Measurements from ENCODE around the gene MBL2.

MBL2 gene

GRCh38 chr10:52756966-52757365 lies 15.6 kb downstream of the MBL2 start:
- no peak for TF ChIP-seq CTCF (IDR thresholded peaks at IDR 0.05; ENCODE audit: insufficient read depth, low read length, missing control alignments)
- POLR2A ChIA-PET = no interaction called here
- DNase-seq (ENCODE audit: low read depth, low spot score) = no peak
- CTCF ChIA-PET = interaction anchor here (3.9 to 10.1 kb wide), 3 partner anchors 11 to 23 kb away, joined by 26 to 76 read pairs (median 44); no protein-coding TSS in a partner anchor
- H3K4me3 ChIP-seq (ENCODE audit: low read depth, low read length) = no peak overlapping the region

- no peak for DNase-seq (ENCODE audit: low read depth, low spot score)
- ChIA-PET POLR2A (no interaction called here), CTCF (interaction anchor here (2.5 to 10.1 kb wide), 4 partner anchors 10 to 112 kb away, joined by 10 to 76 read pairs (median 35); no protein-coding TSS in a partner anchor)
- TF ChIP-seq CTCF (IDR thresholded peaks at IDR 0.05; ENCODE audit: insufficient read depth, low read length, missing control alignments) = no peak
- H3K4me3 ChIP-seq (ENCODE audit: low read depth, low read length) = no peak overlapping the region
Observed at GRCh38 chr10:52756295-52756694, 16.3 kb downstream of the MBL2 start.

GRCh38 chr10:52755297-52756062 lies 17.1 kb downstream of the MBL2 start:
- CTCF ChIA-PET = interaction anchor here (1.7 to 10.1 kb wide), 5 partner anchors 10 to 112 kb away, joined by 5 to 76 read pairs (median 26); no protein-coding TSS in a partner anchor
- TF ChIP-seq CTCF (IDR thresholded peaks at IDR 0.05; ENCODE audit: insufficient read depth, low read length, missing control alignments) = no peak
- DNase-seq (ENCODE audit: low read depth, low spot score) = peak; percentile 47
- no peak overlapping the region for H3K4me3 ChIP-seq (ENCODE audit: low read depth, low read length)
- POLR2A ChIA-PET = no interaction called here

GRCh38 chr10:52752801-52753445 lies 19.7 kb downstream of the MBL2 start:
- no peak for TF ChIP-seq CTCF (IDR thresholded peaks at IDR 0.05; ENCODE audit: insufficient read depth, low read length, missing control alignments)
- no peak for DNase-seq (ENCODE audit: low read depth, low spot score)
- CTCF ChIA-PET = interaction anchor here (10.1 kb wide), 1 partner anchor 27 kb away, joined by 76 read pairs; no protein-coding TSS in a partner anchor
- POLR2A ChIA-PET = no interaction called here
- H3K4me3 ChIP-seq (ENCODE audit: low read depth, low read length) = no peak overlapping the region

GRCh38 chr10:52752261-52752660 lies 20.3 kb downstream of the MBL2 start:
- DNase-seq (ENCODE audit: low read depth, low spot score) = no peak
- POLR2A ChIA-PET = no interaction called here
- TF ChIP-seq CTCF (IDR thresholded peaks at IDR 0.05; ENCODE audit: insufficient read depth, low read length, missing control alignments) = no peak
- H3K4me3 ChIP-seq (ENCODE audit: low read depth, low read length) = no peak overlapping the region
- CTCF ChIA-PET = interaction anchor here (1.2 kb wide), 1 partner anchor 10 kb away, joined by 4 read pairs; no protein-coding TSS in a partner anchor

- no peak for DNase-seq (ENCODE audit: low read depth, low spot score)
- ChIA-PET POLR2A (no interaction called here), CTCF (interaction anchor here (1.2 to 16.3 kb wide), 2 partner anchors 9 to 25 kb away, joined by 4 to 482 read pairs; partner anchors contain the start of gene MBL2)
- H3K4me3 ChIP-seq (ENCODE audit: low read depth, low read length) = no peak overlapping the region
- no peak for TF ChIP-seq CTCF (IDR thresholded peaks at IDR 0.05; ENCODE audit: insufficient read depth, low read length, missing control alignments)
Observed at GRCh38 chr10:52751337-52751736, 21.2 kb downstream of the MBL2 start.
